Measurements from ENCODE around the gene SH3YL1.

The SH3YL1 gene

DNA sequence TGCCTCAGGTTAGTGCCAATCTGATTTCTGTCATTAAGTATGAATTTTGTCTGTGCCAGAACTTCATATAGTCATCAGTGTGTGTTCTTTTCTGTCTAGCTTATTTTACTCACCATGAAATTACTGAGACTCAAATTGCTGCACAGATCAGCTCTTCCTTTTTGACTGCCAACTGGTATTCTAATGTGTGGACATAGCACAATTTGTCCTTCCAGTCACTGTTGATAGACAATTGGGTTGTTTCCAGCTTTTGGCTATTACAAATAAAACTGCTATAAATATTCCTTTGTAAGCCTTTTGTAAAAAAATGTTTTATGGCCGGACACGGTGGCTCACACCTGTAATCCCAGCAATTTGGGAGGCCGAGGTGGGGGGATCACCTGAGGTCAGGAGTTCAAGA lies 7.7 kb downstream of the SH3YL1 start:
- TF ChIP-seq ZNF274 (IDR thresholded peaks at IDR 0.05; ENCODE audit: low read depth, low read length) = no peak
- H3K4me3 ChIP-seq (ENCODE audit: low read length) = no peak overlapping the region

DNA sequence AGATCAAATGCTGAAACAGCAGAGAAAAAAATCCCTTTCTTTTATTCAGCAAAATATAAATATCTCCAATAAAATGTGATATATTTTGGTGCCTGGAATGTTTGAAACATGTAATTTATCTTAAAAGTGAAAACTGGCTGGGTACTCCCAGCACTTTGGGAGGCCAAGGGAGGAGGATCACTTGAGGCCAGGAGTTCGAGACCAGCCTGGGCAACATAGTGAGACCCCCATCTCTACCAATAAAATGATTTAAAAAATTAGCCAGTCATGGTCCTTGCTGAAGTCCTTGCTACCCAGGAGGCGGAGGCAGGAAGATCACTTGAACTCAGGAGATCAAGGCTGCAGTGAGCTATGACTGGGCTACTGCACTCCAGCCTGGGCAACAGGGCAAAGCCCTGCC lies 8.6 kb downstream of the SH3YL1 start:
- TF ChIP-seq ZNF274 (IDR thresholded peaks at IDR 0.05; ENCODE audit: low read depth, low read length) = no peak

DNA sequence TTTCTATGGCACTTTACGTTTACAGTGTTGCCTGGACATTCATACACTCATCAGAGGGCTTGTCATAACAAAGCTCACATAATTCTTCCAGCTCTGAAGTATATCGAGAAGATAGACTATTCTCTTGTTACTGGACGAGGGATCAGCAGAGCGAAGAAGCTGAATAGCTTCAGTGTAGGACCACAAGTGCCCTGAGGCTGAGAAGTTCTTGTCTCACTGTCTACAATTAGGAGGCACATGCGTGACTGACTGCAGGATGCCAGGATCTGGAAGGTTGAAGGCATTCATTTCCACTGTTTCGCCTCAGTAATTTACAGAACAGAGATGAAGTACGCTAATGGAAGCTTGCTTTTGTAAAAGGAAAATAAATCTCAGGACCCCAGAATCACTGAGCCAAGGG lies 9.6 kb downstream of the SH3YL1 start:
- no peak overlapping the region for H3K4me3 ChIP-seq (ENCODE audit: low read length)
- no peak for TF ChIP-seq ZNF274 (IDR thresholded peaks at IDR 0.05; ENCODE audit: low read depth, low read length)

More for the DNA sequence above, 8.6 kb downstream of the SH3YL1 start:
- no peak overlapping the region for H3K4me3 ChIP-seq (ENCODE audit: low read length)

DNA sequence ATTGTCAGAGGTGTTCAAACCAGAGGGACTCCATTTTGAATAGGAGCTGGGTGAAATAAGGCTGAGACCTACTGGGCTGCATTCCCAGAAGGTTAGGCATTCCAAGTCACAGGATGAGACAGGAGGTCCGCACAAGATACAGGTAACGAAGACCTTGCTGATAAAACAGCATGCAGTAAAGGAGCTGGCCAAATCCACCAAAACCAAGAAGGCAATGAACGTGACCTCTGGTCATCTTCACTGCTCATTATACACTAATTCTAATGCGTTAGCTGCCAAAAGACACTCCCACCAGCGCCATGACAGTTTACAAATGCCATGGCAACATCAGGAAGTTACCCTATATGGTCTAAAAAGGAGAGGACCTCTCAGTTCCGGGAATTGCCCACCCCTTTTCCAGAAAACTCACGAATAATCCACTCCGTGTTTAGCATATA lies 10.6 kb downstream of the SH3YL1 start:
- H3K4me3 ChIP-seq (ENCODE audit: low read length) = no peak overlapping the region
- TF ChIP-seq ZNF274 (IDR thresholded peaks at IDR 0.05; ENCODE audit: low read depth, low read length) = no peak

DNA sequence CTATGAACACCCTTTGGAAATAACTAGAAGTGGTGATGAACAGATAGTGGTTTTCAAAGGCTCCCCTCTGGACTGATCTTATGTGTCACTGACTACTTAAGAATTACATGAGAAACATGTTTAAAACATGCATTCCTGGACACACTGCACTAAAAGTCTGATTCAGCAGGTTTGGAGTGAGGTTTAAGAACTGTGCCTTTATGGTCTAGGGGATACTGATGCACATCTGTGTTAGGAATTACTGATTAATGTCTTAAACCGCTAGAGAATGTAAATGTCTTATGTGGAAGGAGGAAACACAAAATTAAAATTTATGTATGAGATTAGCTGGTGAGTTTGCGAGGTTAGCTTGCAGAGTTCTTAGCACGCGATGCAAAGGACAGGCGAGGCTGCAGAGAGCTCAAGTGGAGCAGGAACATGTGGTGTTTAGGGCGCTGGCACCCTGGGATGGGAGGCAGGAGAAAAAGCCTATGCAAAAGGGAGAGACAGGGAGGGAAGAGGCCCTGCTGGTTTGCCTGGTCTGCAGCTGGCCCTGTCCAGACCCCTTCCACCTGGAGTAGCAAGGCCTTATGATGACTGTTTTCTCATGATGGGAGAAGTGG lies 11.7 kb downstream of the SH3YL1 start:
- no peak overlapping the region for H3K4me3 ChIP-seq (ENCODE audit: low read length)
- TF ChIP-seq ZNF274 (IDR thresholded peaks at IDR 0.05; ENCODE audit: low read depth, low read length) = no peak

DNA sequence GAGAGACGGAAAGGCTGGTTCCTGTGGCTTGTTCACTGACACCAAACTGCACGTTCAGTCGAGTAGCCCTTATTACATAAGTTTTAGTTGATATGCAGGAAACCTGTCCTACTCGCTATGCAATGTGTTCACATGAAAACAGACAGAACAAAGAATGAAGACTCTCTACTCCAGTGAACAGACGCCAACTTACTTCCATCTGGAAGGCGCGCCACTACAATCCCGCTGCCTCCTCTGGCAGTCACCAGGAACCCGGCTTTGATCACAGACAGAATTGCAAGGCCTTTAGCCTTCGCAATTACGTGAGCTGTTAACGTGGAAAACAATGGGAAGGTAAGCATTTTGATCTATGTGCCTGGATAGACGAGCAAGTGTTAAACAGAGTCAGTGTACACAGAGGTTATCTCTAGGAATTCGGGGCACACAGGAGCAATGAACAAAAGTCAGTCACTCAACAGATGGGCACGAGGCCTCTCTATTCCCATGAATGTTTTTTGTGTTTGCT lies 14.2 kb downstream of the SH3YL1 start:
- H3K4me3 ChIP-seq (ENCODE audit: low read length) = no peak overlapping the region
- TF ChIP-seq ZNF274 (IDR thresholded peaks at IDR 0.05; ENCODE audit: low read depth, low read length) = no peak

DNA sequence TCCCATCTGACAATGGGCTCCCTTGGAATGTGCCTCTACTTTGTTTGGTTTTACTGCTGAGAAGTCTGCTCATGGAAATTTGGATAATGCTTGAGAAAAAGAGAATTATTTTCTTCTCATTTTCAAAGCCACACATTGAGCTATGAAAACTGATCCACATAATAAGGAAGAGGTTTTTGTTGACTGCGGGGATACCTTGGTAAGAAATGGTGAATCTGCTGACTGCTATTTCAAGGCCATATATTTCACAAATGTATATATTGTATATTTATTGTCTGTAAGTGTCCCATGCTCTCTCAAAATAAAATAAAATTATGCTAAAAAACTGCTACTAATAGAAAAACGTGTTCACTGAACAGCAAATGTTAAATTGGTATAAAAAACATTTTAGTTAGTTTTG lies 15.1 kb downstream of the SH3YL1 start:
- no peak overlapping the region for H3K4me3 ChIP-seq (ENCODE audit: low read length)
- TF ChIP-seq ZNF274 (IDR thresholded peaks at IDR 0.05; ENCODE audit: low read depth, low read length) = no peak

DNA sequence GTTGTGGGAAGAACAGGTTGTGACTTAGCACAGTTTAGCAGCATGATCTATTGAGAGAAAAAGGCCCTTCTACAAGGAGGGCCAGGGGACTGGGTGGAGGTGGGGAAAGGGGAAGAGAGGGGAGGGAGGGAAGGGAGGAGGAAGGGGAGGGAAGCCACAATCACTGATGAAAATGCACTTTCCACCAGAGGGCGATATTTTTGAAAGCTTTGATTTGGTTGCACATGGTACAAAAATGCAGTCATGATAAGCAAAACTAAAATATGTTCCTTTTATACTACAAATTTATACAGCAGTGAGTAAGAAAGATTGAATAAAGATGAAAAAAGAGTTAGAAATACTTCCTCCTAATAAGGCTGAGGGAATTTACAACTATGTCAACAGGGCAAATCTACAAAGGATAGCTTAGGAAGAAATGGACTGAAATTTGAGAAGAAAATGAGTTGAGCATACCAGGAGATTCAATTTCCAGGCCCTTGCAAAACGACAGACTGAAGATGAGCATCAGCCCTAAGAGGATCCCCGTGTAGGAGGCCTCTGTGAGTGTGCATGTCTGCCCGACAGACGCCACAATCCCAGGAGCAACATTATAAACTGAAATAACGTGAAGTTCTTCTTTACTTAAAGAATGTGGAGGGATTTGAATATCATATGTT lies 17.2 kb downstream of the SH3YL1 start:
- no peak for TF ChIP-seq ZNF274 (IDR thresholded peaks at IDR 0.05; ENCODE audit: low read depth, low read length)
- H3K4me3 ChIP-seq (ENCODE audit: low read length) = no peak overlapping the region

DNA sequence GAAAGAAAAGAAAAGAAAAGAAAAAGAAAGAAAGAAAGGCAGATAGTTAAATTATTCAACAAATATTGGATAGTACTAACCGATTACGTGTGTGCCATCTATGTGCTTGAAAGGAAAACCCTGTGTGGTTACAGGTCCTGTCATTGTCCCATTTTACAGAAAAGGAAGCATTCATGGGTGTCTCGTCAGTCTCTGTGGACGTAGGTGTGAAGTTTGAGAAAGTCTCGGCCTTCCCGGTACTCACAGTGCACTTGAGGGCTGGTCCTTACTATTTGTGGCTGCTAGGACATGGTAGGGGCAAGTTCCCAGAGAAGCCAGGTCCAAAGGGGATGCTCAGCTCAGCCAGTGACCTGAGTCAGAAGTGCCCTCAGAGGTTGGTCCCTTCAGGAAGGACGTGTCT lies 19.3 kb downstream of the SH3YL1 start:
- no peak for TF ChIP-seq ZNF274 (IDR thresholded peaks at IDR 0.05; ENCODE audit: low read depth, low read length)
- no peak overlapping the region for H3K4me3 ChIP-seq (ENCODE audit: low read length)

DNA sequence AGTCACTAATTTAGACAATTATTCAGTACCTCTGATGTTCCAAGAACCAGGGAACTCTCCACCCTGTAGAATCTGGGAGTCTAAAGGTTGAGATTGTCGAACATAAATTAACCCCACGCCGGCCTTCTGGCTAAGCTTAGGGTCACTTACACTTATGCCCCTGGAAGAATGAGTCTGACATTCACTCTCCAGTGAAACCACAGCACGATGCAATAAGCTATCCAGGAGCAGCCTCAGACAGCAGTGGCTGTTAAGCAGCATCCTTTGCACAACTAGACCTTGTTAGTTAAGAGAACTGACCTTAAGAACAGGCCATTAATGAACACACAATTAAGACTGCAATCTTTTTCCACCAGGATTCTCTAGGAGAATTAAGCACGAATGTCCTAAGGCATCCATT lies 25.0 kb downstream of the SH3YL1 start:
- no peak for TF ChIP-seq ZNF274 (IDR thresholded peaks at IDR 0.05; ENCODE audit: low read depth, low read length)

DNA sequence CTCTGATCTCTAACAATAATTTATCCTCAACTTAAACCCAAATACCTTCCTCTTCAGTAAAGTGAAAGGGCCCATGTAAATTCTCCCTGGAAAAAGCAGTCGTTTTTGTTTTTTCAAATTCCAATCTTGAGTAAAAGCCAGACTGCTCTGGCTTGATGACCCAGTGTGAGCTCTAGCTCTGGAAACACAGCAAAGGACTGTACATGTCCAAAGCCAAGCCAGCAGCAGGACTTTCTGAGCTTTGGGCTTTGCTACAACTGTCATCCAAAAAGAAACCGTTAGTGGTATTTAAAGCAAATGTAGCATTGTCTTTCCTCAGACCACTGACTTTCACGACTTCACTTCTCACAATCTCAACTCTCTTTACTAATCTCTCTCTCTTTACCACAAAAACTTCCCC lies 25.4 kb downstream of the SH3YL1 start:
- H3K4me3 ChIP-seq (ENCODE audit: low read length) = no peak overlapping the region
- no peak for TF ChIP-seq ZNF274 (IDR thresholded peaks at IDR 0.05; ENCODE audit: low read depth, low read length)

More for the DNA sequence above, 25.0 kb downstream of the SH3YL1 start:
- no peak overlapping the region for H3K4me3 ChIP-seq (ENCODE audit: low read length)

DNA sequence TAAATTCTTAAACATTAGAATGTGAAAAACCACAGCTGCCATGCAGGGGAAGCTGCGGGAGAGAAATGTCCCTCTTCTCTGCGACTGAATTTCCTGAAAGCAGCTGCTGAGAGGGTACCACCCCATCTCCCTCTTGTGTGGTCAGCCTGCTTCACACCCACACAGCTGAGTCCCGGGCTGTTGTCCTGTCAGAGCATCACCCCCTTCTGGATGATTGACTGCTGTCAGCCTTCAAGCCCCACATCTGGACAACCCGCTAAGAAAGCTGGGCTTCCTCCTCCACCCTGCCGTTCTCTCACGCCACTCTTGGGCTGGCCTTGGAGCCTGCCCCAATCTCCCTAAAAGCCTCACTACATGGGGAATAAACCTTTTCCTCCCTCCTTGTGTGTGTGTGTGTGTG lies 26.0 kb downstream of the SH3YL1 start:
- no peak overlapping the region for H3K4me3 ChIP-seq (ENCODE audit: low read length)
- TF ChIP-seq ZNF274 (IDR thresholded peaks at IDR 0.05; ENCODE audit: low read depth, low read length) = no peak

DNA sequence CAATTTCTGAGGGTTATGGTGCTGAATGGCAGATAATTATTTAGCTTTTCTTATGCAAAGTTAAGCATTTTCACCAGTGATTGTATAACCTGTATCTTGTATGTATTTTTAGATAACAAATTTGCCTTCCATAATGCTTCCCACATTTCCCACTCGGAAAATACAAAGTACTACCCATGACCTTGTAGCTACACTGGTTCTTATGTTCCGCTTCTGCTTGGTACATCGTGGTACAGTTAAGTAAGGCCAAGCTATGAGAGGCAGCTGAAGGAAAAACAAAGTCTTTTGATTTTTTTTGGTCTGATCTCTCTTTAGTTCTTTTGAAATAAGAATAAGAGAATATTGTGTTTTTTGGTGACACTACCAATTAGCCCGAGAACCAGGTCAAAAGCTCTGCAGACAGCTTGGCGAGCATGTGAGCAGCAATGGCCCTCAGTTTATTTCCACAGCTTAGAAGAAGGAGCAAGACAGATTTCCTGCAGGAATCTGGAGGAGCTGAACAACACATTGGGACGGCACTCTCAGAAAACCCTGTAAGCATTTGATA lies 26.8 kb downstream of the SH3YL1 start:
- H3K4me3 ChIP-seq (ENCODE audit: low read length) = no peak overlapping the region
- TF ChIP-seq ZNF274 (IDR thresholded peaks at IDR 0.05; ENCODE audit: low read depth, low read length) = no peak

DNA sequence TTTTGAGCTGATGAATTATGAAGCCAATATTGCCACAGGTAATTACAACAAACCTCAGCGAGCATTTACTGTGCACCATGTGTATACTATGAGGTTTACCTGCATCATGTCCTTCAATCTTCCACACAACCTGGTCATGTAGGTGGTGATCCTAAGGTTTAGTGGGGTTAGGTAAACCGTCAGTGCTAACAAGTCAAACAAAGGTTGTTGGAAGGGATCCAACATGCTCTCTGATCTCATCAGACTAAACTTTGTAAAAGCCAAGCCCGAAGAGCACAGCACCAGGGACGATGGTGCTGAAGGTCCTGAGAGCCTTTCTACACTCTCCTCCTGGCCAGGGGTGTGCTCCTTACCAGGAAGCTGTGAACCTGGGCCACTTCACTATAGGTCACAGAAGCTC lies 29.4 kb downstream of the SH3YL1 start:
- no peak for TF ChIP-seq ZNF274 (IDR thresholded peaks at IDR 0.05; ENCODE audit: low read depth, low read length)
- H3K4me3 ChIP-seq (ENCODE audit: low read length) = no peak overlapping the region

DNA sequence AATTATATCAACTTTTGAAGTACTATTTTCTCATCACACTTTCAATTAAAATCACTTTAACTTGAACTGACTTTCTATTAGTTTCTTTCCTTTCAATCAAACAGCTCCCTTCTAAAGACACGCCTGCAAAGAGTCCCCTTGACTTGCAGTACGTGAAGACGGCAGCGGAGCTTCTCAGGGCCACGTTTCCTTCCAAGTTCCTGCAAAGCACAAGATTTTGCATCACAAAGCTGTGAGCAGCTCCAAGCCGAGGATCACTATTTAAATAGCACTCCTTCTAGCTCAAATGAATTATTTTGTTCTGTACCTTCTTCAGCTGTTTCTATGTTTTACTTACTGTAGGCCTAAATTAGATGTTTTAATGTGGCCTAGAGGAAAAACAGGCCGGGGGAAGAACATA lies 30.8 kb downstream of the SH3YL1 start:
- H3K4me3 ChIP-seq (ENCODE audit: low read length) = no peak overlapping the region
- TF ChIP-seq ZNF274 (IDR thresholded peaks at IDR 0.05; ENCODE audit: low read depth, low read length) = no peak

Measured in GM08714 (cell line).